Ectodermal cell (in vitro differentiated cells): Measurements from ENCODE around the gene QSOX1.

Experiments
- H3K27ac ChIP-seq: 2 replicates; pipeline ENCODE4 v1.7.0; 2013; ENCODE audit warnings: mild to moderate bottlenecking, low read depth, low read length; ENCODE audit not compliant: insufficient read depth, poor library complexity, severe bottlenecking
- H3K27me3 ChIP-seq: 2 replicates; pipeline ENCODE4 v1.7.0; 2013; ENCODE audit warnings: mild to moderate bottlenecking, low read length; ENCODE audit not compliant: insufficient read depth, control insufficient read depth, poor library complexity, severe bottlenecking
- H3K36me3 ChIP-seq: one replicate; pipeline ENCODE4 v1.7.0; 2013; ENCODE audit warnings: low read length; ENCODE audit not compliant: control insufficient read depth, insufficient read depth
- H3K4me1 ChIP-seq: one replicate; pipeline ENCODE4 v1.7.0; 2013; ENCODE audit warnings: low read length; ENCODE audit not compliant: control insufficient read depth, insufficient read depth
- H3K4me3 ChIP-seq: 2 replicates; pipeline ENCODE4 v1.7.0; 2013; ENCODE audit warnings: low read depth, low read length, control low read depth; ENCODE audit not compliant: insufficient read depth
- H3K9me3 ChIP-seq: 2 replicates; pipeline ENCODE4 v1.7.0; 2013; ENCODE audit warnings: mild to moderate bottlenecking, low read length, moderate library complexity; ENCODE audit not compliant: control insufficient read depth
- WGBS, 2 experiments: methylation state at CpG; one replicate each; pipeline ENCODE4 v1.1.7; 2013; ENCODE audit warnings: missing lambda C conversion rate in 2 of 2; 5-methylcytosine and 5-hydroxymethylcytosine counted together

QSOX1 gene

DNA sequence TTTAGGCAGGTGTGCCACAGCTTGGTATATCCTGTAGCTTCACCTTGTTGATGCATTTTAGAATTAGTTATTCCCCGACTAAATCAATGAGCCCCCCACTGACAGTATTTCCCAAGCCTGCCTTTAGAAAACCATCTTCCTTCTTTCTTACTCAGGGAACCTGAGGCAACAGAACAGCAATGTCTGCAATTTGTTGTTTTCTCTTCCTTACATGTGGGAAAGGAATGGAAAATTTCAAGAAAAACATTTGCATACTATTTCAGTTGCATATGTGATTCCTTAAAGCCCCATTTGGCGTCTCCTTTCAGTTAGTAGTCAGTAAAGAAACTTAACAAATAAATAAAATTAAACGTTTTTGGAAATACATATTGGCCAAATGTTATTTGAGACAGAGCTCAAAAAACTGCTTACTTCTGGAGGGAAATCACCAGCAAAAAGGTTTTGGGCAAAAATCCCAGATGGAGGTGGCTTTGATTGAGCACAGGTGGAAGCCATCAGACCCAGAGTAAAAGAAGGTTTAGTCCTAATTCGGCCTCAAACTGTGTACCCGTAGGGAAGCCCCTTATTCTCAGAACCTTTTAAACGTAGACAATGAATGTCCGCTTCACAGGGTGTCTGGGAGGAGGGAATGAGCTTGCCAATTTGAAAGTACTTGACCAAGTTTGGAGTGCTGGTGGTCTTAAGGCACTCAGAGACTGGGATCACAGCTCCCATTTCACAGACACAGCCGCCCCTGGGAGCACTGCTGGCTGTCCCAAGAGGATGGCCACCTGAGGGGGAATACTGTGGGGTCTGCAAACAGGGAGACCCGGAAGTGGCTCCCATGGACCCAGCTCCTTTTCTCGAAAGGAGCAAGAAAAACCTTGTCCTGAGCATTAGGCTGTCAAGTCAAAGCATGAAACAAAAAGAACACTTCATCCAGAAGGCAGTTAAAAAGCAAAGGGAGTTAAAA lies 84.8 kb downstream of the QSOX1 start:
- H3K36me3 ChIP-seq = no peaks in the 10 kb centered on the region
- peaks cover 71% of the 10 kb centered on the region for H3K27me3 ChIP-seq
- no peak overlapping the region for H3K27ac ChIP-seq
- H3K9me3 ChIP-seq = no peaks in the 10 kb centered on the region
- H3K4me3 ChIP-seq = no peak overlapping the region
- WGBS, 2 experiments = 1% methylated on average over 9 to 10 of the region's 10 CpGs
- H3K4me1 ChIP-seq = peaks cover 32% of the 10 kb centered on the region

DNA sequence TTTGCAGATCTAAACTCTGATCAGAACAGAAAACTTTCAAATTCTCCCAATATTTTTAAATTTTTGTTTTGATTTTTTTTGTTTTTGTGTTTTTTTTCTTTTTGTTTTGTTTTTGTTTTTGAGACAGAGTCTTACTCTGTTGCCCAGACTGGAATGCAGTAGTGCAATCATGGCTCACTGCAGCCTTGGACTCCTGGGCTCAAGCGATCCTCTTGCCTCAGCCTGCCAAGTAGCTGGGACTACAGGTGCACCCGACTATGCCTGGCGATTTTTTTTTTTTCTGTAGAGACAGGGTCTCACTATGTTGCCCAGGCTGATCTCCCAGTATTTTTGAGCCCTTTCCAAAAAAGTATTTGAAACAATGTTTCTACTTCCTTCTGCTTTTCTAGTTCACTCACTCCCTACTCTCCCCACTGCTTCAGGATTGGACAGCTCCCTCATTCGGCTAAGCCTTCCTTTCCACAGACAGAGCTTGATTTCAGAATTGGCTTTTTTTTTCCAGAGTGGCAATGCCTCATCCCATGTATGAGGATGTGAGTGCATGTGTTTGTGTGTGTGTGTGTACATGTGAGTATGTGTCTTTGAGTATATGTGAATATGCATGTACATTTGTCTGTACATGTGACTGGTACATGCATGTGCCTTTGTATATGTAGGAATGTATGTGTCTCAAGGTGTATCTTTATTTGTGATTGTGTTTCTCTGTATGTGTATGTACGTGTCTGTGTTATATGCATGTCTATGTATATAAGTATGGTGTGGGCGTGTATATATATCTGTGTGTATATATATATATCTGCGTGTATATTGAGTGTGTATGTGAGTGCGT lies 87.3 kb downstream of the QSOX1 start:
- Histone ChIP-seq H3K27ac (no peak overlapping the region), H3K36me3 (no peaks in the 10 kb centered on the region), H3K4me3 (no peak overlapping the region), H3K4me1 (peaks cover 8% of the 10 kb centered on the region), H3K27me3 (peaks cover 46% of the 10 kb centered on the region), H3K9me3 (no peaks in the 10 kb centered on the region)
- 85 to 90% methylated on average over 8 of the region's 8 CpGs for WGBS, 2 experiments

DNA sequence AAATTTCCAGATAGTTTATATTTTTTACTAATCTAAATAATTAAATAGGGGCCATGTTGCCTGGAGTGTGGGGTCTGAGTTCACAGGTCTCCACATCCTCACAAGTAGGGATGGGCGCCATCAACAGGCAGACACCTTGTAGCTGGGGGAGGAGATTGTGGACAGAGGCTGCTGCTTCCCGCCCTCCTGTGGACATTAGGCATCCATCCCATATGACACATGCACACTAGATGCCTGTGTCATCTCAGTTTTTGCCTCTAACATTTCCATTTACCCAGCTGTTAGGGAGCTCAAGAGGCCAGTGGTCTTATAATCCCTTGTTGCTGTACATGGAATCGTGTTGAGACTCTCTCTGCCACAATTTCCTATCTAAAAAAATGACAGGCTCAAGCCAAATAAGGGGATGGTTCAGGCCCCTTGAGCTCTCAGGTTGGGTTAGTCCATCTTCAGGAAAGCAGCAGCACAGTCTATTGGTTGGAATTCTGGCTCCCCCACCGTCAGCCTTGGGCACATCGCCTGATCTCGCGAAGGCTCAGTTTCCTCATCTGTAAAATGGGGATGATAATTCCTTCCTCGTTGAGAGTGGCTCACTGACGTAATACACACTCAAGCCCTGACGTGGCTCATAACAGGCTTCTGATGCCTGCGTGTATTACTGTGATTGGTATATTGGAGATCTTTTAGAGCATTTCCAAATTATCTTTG lies 89.0 kb downstream of the QSOX1 start:
- Histone ChIP-seq H3K4me1 (peaks cover 7% of the 10 kb centered on the region), H3K27ac (no peak overlapping the region), H3K9me3 (no peaks in the 10 kb centered on the region), H3K27me3 (peaks cover 29% of the 10 kb centered on the region), H3K4me3 (no peak overlapping the region), H3K36me3 (no peaks in the 10 kb centered on the region)
- WGBS, 2 experiments = 90 to 93% methylated on average over 10 to 11 of the region's 11 CpGs

DNA sequence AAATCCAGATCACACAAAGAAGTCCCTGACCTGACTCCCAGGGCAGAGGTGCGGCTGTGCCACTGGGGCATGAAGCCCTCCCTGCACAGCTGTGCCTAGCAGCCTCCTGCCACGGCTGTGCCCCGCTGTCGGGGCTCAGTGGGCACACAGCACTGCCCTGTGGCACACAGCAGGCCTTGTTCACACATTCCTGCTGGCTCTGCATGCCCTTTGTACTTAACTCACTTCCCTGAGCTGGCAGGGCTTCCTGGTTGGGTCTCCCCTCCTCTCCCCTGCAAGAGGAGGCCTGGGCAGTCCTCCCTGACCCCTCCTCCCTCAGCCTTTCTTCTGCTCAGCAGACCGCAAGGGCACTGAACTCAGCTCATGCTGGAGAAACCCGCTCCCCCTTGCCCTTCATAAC lies 90.2 kb downstream of the QSOX1 start:
- H3K27ac ChIP-seq = no peak overlapping the region
- H3K4me1 ChIP-seq = peaks cover under 1% of the 10 kb centered on the region
- WGBS, 2 experiments = 74% methylated on average over 6 of the region's 6 CpGs
- H3K27me3 ChIP-seq = peaks cover 17% of the 10 kb centered on the region
- H3K9me3 ChIP-seq = no peaks in the 10 kb centered on the region
- no peak overlapping the region for H3K4me3 ChIP-seq
- H3K36me3 ChIP-seq = no peaks in the 10 kb centered on the region

DNA sequence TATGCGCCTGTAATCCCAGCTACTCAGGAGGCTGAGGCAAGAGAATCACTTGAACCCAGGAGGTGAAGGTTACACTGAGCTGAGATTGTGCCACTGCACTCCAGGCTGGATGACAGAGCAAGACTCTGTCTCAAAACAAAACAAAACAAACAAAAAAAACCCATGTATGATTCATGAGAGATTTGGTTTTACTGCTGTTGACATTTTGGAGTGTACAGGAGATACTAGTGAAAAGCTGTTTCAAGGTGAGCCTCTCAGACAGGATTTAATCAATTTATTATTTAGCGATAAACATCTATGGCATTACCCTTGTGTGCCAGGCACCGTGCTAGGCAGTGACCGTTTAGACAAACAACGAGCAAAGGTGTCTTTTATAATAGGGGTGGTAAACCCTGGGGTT lies 91.9 kb downstream of the QSOX1 start:
- Histone ChIP-seq H3K27me3 (no peaks in the 10 kb centered on the region), H3K36me3 (no peaks in the 10 kb centered on the region)
- 95 to 96% methylated on average over 5 of the region's 5 CpGs for WGBS, 2 experiments

DNA sequence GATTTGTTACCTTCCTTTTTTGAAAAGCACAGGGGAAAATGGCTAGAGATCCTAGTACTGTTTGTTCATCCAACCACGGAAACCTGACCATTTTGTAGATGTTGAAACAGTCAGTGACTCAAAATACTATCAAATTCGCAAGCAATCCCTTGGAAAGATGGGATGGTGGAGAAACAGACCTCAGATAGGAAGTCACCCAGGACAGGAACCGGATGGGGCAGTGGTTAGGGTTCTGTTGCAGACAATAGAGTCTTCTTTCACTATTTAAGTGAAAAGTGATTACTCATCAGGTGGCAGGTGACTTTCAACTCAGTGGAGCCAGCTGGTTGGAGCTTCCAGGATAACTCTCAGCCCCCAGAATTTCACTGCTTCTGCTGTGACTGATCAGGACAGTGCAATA lies 92.4 kb downstream of the QSOX1 start:
- Histone ChIP-seq H3K27ac (no peak overlapping the region), H3K4me3 (no peak overlapping the region), H3K36me3 (no peaks in the 10 kb centered on the region), H3K4me1 (no peaks in the 10 kb centered on the region), H3K9me3 (no peaks in the 10 kb centered on the region), H3K27me3 (no peaks in the 10 kb centered on the region)
- 88 to 89% methylated on average over 3 of the region's 3 CpGs for WGBS, 2 experiments

More for the DNA sequence above, 91.9 kb downstream of the QSOX1 start:
- Histone ChIP-seq H3K9me3 (no peaks in the 10 kb centered on the region), H3K4me1 (no peaks in the 10 kb centered on the region), H3K27ac (no peak overlapping the region), H3K4me3 (no peak overlapping the region)

DNA sequence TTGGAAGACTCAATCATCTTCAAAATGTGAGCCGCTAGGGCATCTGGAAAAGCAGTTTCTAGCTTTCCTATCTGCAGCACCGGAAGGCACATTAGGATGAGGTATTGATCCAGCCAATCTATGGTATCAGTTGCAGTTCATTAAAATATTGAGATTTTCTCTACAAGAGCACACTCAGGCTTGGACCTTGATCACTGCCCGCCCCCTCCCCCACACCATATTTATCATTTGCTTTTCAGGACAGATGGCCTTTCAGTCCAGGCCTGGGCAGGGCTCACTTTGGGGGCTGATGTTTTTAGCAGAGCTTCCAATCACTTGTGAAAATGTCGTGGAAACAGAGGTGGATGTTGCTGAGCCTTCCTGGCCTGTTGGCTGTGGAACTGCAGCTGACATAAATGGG lies 92.9 kb downstream of the QSOX1 start:
- no peak overlapping the region for H3K27ac ChIP-seq
- no peaks in the 10 kb centered on the region for H3K4me1 ChIP-seq
- H3K27me3 ChIP-seq = no peaks in the 10 kb centered on the region
- H3K36me3 ChIP-seq = no peaks in the 10 kb centered on the region
- no peak overlapping the region for H3K4me3 ChIP-seq
- H3K9me3 ChIP-seq = no peaks in the 10 kb centered on the region
- WGBS, 2 experiments = 92 to 94% methylated on average over 4 of the region's 4 CpGs

DNA sequence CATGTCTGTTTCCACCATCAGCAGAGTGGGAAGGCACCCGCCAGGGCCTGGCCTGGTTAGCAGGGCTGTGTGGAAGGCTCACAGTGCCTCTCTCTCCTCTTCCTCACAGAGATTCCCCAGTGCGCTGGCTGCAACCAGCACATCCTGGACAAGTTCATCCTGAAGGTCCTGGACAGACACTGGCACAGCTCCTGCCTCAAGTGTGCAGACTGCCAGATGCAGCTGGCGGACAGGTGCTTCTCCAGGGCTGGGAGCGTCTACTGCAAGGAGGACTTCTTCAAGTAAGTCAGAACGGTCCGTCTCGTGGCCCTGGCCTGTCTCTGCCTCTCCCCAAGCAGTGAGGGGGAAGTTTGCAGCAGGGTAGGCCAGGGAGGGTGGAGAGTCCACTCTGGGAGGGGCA lies 93.5 kb downstream of the QSOX1 start:
- Histone ChIP-seq H3K9me3 (no peaks in the 10 kb centered on the region), H3K27ac (no peak overlapping the region), H3K27me3 (no peaks in the 10 kb centered on the region), H3K4me1 (no peaks in the 10 kb centered on the region), H3K4me3 (no peak overlapping the region), H3K36me3 (no peaks in the 10 kb centered on the region)
- WGBS, 2 experiments = 91 to 95% methylated on average over 7 of the region's 7 CpGs

DNA sequence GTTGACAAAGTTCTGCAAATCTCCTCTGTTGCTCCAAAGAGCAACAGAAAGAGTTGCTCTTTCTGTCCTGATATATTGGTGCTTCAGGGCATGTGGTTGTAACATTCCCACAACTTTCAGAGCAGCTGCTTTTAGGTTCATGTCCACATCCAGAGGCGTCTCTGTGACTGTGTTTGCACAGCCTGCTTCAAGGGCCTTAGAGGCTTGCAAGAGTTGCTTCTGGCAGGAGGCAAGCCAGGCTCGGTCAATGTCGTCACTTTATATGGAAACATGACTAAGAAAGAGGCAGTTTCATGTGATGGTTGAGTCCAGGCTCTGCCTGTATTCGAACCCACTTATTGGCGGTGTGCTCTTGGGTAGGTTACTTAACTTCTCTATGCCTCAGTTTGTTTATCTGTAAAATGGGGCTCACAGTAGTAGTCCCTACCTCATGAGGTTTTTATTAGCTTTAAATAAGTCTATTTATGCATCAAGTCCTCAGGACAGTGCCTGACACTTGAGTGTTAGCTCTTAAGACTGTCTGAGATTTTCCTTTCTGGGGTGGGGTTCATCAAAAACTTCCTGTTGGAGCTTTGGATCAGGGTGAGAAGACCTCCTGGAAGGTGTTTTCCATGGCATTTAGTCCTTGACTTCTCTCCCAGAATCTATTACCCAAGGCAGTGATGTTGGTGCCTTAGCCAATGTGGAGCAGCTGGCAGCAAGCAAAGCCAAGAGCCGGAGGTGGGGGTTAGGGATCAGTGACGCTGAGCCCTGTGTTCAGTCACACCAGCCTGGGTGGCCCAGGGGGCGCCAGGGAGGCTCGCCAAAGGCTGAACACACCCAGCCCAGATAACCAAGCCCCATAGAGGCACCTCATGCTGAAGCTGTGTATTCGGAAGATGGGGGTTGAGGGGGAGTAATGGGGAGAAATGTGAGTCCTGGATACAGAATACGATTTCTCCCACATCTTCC lies 94.3 kb downstream of the QSOX1 start:
- Histone ChIP-seq H3K4me3 (no peak overlapping the region), H3K27me3 (no peaks in the 10 kb centered on the region), H3K9me3 (no peaks in the 10 kb centered on the region), H3K4me1 (no peaks in the 10 kb centered on the region), H3K36me3 (no peaks in the 10 kb centered on the region), H3K27ac (no peak overlapping the region)
- WGBS, 2 experiments = 74 to 75% methylated on average over 11 of the region's 11 CpGs
